HG02588 (cell line): ENCODE measurements around the gene SLC7A1.

Experiments
- ATAC-seq: cut with Tn5 transposase; IDR thresholded peaks from one replicate; pipeline ENCODE4 v1.9.1; 2021; ENCODE audit warnings: mild to moderate bottlenecking, moderate library complexity; ENCODE audit not compliant: unreplicated experiment

The SLC7A1 gene

DNA sequence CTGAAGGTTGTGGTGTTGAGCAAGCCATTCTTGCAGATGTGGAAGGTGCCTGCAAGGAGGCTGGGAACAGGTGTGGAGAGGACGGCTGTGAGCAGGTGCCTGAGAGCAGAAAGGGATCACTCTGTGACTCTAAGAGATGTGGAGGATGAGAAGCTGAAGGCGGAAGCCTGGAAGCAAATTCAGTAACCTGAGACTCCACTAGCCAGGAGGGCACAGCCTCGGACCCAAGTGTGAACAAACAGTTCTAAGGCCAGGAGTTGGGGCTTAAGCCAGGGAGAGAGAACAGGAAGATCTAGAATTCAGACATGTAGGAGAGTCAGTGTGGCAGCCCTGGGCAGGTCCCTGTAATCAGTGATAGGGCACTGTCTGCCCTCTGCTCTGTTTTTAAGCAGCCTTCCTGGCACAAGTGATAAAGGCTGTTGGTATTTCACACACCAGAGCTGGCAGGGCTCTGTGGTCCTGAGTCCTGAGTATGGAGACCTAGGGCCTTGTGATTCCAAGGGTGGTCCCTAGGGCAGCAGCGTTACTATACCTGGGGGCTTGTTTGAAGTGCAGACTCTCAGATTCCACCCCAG lies 131.3 kb downstream of the SLC7A1 start:
- ATAC-seq = no peak

DNA sequence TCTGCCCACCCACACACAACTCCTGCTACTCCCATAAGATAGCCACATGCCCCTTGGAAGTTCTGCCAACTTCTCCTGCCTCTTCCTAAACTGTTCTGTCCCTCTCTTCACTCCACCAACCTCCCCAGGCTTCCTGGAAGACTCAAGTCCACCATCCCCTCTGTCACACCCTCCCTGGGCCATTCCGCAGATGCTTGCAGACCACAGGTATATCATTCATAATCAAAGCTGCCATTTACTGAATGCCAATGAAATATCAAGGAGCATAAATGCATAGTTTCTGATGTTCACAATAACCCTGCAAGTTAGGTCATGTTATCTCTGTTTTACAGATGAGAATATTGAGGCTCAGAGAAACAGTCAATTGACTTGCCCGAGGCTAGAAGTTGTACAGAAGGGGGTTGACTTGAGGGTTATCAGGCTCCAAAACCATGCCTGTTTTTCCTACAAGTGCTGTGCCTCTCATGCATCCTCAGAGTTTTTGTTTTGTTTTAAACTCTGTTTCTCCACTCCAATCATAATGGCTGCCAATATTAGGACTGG lies 135.6 kb downstream of the SLC7A1 start:
- ATAC-seq = no peak
